Endometrium (tissue), 2 donors: ENCODE measurements around the gene AGBL4.
"Not testable (repeated sequence)": the region's sequence is repeated elsewhere in the genome, so short reads cannot be mapped to it uniquely, and the experiment has no call there.

ENCODE experiments used
- FAIRE-seq: peaks from 2 replicates; lab custom pipeline; 2012; peaks lifted over from hg19 to GRCh38; lab: Jason Lieb, UNC
- donor health status: control.
- donor health status: control.

Gene AGBL4

DNA sequence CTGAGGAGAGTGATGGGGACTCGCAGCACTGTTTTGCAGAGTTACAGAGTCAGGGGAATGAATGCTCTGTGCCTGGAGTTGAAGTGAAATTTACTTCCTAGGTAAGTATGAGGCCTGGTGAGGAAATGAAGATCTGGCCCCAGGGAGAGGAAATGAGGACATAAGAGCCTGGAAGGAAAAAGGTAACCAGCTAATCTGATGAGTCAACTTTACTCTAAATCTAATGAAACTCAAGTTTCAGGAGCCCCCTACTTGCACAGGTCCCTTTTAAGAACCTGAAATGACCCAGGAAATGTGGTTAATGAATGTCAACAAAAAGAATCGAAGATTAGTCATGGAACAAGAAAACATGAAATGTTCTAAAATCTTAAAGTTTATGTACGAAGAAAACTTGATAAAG is 599.0 kb downstream of the AGBL4 start:
- no peak for FAIRE-seq

GRCh38 chr1:49416758-49417157 is 607.0 kb downstream of the AGBL4 start:
- FAIRE-seq, result no peak

DNA sequence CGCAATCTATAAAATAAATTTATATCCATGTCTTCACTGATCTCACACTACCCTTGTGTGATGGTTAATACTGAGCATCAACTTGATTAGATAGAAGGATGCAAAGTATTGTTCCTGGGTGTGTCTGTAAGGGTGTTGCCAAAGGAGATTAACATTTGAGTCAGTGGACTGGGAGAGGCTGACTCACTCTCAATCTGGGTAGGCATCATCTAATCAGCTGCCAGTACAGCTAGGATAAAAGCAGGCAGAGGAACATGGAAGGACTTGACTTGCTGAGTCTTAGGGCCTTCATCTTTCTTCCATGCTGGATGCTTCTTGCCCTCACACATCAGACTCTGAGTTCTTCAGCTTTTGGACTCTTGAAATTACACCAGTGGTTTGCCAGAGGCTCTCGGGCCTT is 615.4 kb downstream of the AGBL4 start:
- FAIRE-seq, result no peak

DNA sequence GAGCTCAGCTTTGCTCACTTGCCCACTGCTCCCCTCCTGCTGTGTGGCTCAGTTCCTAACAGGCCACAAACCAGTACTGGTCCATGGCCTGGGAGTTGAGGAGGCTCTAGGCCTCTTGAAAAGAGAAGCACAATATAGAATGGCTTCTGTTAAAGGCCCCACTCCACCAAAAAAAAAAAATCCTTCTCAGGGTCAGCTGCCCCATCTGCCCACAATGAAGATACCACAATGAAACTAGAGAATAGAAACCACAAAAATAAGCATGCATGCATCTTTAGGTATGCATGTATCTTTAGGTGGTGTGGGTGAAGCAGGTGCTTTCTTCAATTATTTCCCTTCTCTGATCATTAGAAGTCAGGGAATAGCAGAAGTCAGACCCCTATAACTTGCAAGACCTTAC is 626.7 kb downstream of the AGBL4 start:
- FAIRE-seq, result no peak

- no peak for FAIRE-seq
Measured at GRCh38 chr1:49394200-49394599, 629.6 kb downstream of the AGBL4 start.

DNA sequence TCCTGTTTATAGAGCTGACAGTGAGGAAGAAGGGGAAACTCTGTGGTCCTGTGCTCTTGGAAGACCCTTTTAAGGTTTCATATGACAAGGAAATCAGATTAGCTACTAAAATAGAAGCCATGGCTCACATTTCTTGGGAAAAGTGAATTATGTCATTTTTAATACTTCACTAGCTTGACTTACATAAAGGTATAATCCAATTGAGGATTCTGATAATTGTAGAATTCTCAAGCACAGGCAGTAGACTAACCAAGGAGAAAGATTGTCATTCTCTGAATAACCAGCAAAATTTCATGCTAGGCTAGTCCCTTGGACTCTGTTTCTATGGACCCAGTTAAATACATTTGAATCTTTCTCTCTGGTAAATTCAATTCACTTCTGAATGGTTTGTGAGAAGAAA is 634.1 kb downstream of the AGBL4 start:
- no peak for FAIRE-seq

- no peak for FAIRE-seq
Measured at GRCh38 chr1:49364676-49365075, 659.1 kb downstream of the AGBL4 start.

GRCh38 chr1:49363628-49364027 is 660.1 kb downstream of the AGBL4 start:
- FAIRE-seq, result no peak

GRCh38 chr1:49358036-49358435 is 665.7 kb downstream of the AGBL4 start:
- FAIRE-seq, result no peak

- FAIRE-seq, result no peak
Measured at GRCh38 chr1:49356594-49356993, 667.2 kb downstream of the AGBL4 start.

GRCh38 chr1:49351768-49352167 is 672.0 kb downstream of the AGBL4 start:
- FAIRE-seq, result no peak

DNA sequence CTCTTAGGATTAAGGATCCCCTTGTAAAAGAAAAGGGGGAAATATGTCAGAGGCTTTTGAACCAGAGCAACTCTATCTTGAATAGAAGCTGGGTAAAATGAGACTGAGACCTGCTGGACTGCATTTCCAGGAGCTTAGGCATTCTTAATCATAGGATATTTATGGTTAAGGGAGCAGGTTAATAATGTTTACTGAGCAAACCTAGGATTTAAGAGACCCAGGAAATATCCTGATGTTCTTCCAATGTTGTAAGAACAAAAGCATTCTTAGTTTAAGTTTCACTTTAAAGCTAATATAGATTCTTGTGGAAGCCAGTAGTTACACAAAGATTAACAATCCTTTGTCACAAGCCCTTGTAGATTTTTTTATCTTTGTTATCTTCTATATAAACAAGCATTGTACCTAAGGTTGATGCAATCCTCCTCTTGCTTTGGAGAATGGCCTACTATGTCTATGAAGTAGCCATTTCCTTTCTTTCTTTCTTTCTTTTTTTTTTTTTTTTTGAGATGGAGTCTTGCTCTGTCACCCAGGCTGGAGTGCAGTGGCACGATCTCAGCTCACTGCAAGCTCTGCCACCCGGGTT is 676.9 kb downstream of the AGBL4 start:
- FAIRE-seq, result no peak

- FAIRE-seq, result no peak
Measured at GRCh38 chr1:49340576-49340975, 683.2 kb downstream of the AGBL4 start.

DNA sequence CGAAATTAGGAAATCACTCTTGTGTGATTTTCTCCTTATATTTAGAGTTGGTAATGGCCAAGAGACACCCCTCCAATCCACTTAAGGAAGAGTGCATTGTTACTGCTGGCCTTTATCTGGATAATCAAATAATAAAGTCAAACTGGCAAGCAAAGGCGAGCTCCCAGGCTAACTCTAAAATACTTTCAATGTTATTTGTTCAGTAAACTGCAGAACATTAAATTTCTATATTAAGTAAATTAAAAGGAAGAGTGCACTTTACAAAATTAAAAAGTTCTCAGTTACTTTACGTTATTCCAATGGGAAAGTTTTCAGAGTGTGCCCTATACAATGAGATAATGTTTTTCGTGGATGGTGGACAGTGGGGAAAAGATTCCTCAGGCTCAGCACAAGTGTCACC is 684.7 kb downstream of the AGBL4 start:
- no peak for FAIRE-seq

- FAIRE-seq, result no peak
Measured at GRCh38 chr1:49337251-49337650, 686.5 kb downstream of the AGBL4 start.

DNA sequence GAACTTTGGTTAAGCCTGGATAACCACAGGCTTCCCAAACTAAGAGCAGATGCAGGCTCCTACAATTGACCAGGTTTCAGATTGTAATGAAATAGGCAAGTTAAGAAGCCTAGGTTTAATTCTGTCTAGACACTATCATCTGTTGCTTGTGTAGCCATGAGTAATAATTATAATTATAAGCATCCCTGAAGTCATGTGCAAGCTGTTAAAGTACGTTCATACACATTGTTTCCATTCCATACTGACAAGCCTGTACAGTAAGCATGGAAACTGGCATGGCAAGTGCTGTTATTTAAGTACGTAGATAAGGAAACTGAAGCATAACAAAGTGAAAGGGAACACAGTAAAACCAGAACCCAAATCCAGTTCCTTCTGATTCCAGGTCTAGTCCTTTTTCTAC is 689.8 kb downstream of the AGBL4 start:
- FAIRE-seq, result no peak

- FAIRE-seq, result no peak
Measured at GRCh38 chr1:49331066-49331852, 692.5 kb downstream of the AGBL4 start.

GRCh38 chr1:49323925-49324540 is 699.7 kb downstream of the AGBL4 start:
- no peak for FAIRE-seq

GRCh38 chr1:49320493-49320892 is 703.3 kb downstream of the AGBL4 start:
- not testable (repeated sequence) for FAIRE-seq

- FAIRE-seq, result no peak
Measured at GRCh38 chr1:49319426-49319963, 704.3 kb downstream of the AGBL4 start.

GRCh38 chr1:49318218-49318617 is 705.5 kb downstream of the AGBL4 start:
- no peak for FAIRE-seq

DNA sequence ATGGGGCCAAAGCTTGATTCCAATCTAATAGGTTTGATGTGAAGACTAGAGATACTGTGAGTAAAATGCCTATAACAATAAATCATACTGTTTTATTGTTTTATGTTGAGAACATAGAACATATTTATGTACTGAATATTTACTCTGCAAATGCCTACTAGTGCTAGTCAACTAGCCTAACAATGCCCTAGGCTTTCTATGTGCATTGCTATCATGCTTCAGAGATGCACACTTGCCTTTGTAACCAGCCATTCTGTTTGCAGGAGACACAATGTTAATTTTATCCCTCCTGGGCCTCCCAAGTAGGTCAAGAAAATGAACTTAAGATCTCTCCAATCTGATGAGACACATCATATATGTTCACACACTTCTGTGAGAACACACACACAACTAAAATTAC is 716.3 kb downstream of the AGBL4 start:
- FAIRE-seq, result no peak

GRCh38 chr1:49306507-49307070 is 717.2 kb downstream of the AGBL4 start:
- FAIRE-seq, result no peak
